ENCODE results near the gene LIPC.

LIPC gene

DNA sequence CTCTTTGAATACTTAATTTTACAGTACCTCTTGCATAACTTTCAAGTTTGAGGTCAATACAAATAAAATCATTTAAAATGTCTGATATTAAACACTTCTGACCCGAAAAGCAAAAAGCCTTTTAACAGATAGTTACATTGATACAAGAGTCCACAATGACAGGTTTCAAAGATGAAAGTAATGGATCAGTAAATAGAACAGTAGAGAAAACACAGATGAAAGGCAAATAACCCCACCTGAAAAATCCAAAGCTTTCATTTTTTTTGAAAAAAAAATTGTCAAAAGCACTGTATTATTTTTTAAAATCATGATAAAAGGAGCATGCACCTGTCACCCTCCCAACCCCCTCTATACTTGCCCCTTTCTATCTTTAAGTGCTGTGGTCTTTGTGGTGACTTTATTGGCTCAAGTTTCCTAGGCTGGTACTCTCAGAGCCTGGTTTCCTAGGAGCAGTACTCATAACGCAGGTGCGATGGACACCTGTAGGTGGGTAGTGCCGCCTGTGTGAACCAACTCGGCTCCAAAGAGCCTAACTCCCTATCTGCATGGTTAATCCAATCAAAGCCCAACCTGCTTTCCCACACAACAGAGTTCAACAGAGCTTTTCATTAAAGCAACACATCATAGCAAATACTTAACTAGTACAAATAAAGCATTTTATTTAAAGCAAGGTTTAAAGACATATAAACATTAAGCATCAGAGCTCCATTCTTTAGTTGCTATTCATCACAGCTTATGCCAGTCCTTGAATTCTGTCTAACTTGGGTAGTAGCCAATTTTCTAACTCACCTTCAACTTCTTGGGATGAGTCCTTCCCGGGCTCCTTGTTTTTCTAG is 32.2 kb downstream of the LIPC start:
- no peak for TF ChIP-seq GATA2 (IDR thresholded peaks at IDR 0.05; ENCODE audit: low read depth, low read length)
- no peak for TF ChIP-seq GATA3 (IDR thresholded peaks at IDR 0.05; ENCODE audit: low read depth, low read length)

- TF ChIP-seq GATA3 (IDR thresholded peaks at IDR 0.05; ENCODE audit: low read depth, low read length) (no peak), GATA2 (IDR thresholded peaks at IDR 0.05; ENCODE audit: low read depth, low read length) (no peak)
Measured at GRCh38 chr15:58465070-58465469, 33.3 kb downstream of the LIPC start.

- no peak for TF ChIP-seq GATA3 (IDR thresholded peaks at IDR 0.05; ENCODE audit: low read depth, low read length)
- no peak for TF ChIP-seq GATA2 (IDR thresholded peaks at IDR 0.05; ENCODE audit: low read depth, low read length)
Measured at GRCh38 chr15:58465866-58466517, 34.2 kb downstream of the LIPC start.

- TF ChIP-seq GATA3 (IDR thresholded peaks at IDR 0.05; ENCODE audit: low read depth, low read length): no peak
- no peak for TF ChIP-seq GATA2 (IDR thresholded peaks at IDR 0.05; ENCODE audit: low read depth, low read length)
Measured at GRCh38 chr15:58466566-58466965, 34.8 kb downstream of the LIPC start.

- TF ChIP-seq GATA3 (IDR thresholded peaks at IDR 0.05; ENCODE audit: low read depth, low read length): no peak
Measured at GRCh38 chr15:58467121-58467721, 35.4 kb downstream of the LIPC start.

DNA sequence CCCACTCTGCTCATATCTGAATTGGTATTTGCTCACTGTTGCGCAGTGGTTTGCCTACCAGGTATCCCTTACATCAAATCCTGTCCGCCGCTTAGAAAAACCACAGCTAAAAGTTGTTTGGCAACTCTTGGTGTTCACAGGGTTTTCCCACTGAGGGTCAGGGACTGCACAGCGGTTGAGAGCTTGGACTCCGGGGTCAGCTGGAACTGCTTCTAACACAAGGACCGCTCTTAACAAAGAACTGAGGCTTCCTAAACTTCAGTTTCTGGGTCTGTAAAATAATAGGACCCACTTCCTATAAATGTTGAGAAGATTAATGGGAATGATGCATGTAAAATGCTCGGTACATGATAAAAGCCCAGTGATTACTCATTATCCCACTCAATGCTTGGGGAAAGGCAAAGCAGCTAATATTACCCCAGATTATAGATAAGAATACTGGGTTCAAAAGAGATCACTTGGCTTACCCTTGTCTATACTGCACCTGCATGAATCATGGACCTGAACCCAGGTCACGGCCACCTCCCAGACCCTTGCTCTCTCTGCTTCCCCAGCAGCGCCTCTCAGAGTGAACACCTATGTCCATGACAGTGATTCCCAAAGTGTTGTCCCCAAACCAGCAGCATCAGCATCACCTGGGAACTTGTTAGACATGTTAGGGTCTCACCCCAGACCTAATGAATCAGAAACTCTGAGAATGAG is 36.1 kb downstream of the LIPC start:
- TF ChIP-seq GATA2 (IDR thresholded peaks at IDR 0.05; ENCODE audit: low read depth, low read length): no peak
- TF ChIP-seq GATA3 (IDR thresholded peaks at IDR 0.05; ENCODE audit: low read depth, low read length): no peak

DNA sequence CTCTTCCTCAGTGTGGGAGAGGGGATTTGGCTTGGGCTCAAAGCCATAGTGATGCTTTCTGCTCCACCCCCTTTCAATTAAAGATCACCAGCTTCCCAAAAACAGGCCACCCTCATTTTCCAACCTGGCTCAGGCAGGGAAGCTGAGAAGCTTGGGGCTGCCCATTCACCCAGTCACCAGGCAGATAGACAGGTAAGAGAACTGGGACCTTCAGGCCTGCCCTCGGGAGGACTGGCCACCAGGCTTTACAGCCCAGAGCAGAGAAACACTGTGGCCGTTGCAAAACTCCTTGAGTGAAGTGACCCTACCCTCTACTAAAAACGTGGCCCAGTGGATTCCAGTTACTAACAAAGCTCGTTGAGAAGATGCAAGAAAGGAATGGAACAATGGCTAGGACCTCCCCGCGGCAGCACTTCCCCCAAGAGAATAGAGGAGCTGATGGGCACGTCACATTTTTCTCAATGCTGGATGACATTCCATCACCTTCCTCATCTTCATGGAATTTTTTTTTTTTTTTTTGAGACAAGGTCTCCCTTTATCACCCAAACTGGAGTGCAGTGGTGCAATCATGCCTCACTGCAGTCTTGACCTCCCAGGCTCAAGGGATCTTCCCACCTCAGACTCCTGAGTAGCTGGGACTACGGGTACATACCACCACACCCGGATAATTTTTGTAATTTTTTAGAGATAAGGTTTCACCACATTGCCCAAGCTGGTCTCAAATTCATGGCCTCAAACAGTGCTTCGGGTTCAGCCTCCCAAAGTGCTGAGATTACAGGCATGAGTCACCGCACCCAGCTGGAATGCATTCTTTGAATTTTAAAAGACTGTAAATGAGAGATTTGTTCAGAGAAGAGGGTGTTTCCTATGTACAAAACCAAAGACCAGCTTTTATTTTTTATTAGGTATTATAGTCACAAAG is 37.9 kb downstream of the LIPC start:
- TF ChIP-seq GATA3 (IDR thresholded peaks at IDR 0.05; ENCODE audit: low read depth, low read length): no peak
- no peak for TF ChIP-seq GATA2 (IDR thresholded peaks at IDR 0.05; ENCODE audit: low read depth, low read length)

- TF ChIP-seq GATA3 (IDR thresholded peaks at IDR 0.05; ENCODE audit: low read depth, low read length) (no peak), GATA2 (IDR thresholded peaks at IDR 0.05; ENCODE audit: low read depth, low read length) (no peak)
Measured at GRCh38 chr15:58471348-58471747, 39.6 kb downstream of the LIPC start.

GRCh38 chr15:58472221-58472620 is 40.4 kb downstream of the LIPC start:
- no peak for TF ChIP-seq GATA2 (IDR thresholded peaks at IDR 0.05; ENCODE audit: low read depth, low read length)

DNA sequence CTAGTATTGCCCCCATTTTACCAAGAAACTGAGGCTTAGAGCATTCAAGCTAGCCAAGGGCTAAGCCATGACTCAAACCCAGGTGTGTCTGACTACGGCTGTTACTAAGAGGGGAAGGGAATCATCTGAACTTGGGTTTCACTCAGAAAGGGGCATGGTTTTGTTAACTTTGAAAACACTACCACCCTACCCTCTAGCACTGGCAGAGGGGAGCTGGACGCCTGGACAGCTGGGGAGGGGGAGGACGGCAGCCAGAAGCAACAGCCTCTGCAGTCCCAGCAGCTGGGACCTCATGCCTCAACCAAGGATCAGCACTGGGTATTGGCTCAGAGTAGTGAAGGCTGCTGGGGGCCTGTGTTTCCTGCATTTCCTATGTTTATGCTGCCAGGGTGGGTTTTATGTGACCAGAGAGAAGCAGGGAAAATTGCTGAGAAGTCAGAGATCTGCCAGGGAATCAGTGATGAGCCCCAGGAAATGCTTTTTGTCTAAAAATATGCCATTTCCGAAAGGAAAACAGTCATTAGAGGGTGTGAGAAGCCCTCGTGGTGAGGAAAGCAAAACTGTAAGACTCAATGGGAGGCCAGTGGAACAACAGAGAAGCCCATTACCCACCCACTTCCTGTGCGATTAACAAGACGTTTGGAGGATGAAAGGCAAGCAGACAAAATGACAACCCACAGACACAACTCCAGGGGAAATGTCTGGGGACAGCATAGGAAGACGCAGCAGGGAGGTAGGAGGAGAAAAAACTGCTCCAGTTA is 41.2 kb downstream of the LIPC start:
- TF ChIP-seq GATA2 (IDR thresholded peaks at IDR 0.05; ENCODE audit: low read depth, low read length) (no peak), GATA3 (IDR thresholded peaks at IDR 0.05; ENCODE audit: low read depth, low read length) (no peak)

DNA sequence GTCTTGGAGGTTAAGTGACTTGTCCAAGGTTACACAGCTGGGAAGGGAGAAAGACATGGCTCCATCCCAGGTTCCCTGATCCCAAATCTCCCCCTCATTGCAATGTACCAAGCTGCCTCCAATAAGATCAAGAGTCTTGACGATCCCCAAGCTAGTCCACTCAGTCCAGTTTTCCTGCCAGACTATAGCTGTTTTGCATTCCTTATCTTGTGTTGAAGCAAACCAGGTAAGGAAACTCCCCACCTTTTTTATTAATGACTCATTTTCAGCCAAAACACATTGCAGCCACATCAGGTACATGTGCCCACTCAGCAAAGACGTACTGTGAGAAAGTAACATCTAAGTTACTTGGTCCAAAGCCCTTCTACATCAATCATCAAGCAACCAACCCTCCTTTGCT is 41.9 kb downstream of the LIPC start:
- TF ChIP-seq GATA2 (IDR thresholded peaks at IDR 0.05; ENCODE audit: low read depth, low read length): no peak
- TF ChIP-seq GATA3 (IDR thresholded peaks at IDR 0.05; ENCODE audit: low read depth, low read length): no peak

GRCh38 chr15:58474741-58475323 is 43.0 kb downstream of the LIPC start:
- TF ChIP-seq GATA2 (IDR thresholded peaks at IDR 0.05; ENCODE audit: low read depth, low read length): no peak
